ENCODE results near the gene RYR2.

GRCh38 chr1:237211031-237211430 lies 169.0 kb downstream of the RYR2 start:
- no peak for TF ChIP-seq TARDBP (IDR thresholded peaks at IDR 0.05)
- TF ChIP-seq SP1 (IDR thresholded peaks at IDR 0.05): no peak
- TF ChIP-seq ARNT (IDR thresholded peaks at IDR 0.05): no peak
- TF ChIP-seq SUZ12 (IDR thresholded peaks at IDR 0.05): no peak
- no peak for TF ChIP-seq L3MBTL2 (conservative IDR thresholded peaks at IDR 0.05)
- no peak for TF ChIP-seq BHLHE40 (IDR thresholded peaks at IDR 0.05; ENCODE audit: borderline replicate concordance)
- no peak for TF ChIP-seq ZNF384 (IDR thresholded peaks at IDR 0.05)
- TF ChIP-seq FOXK2 (IDR thresholded peaks at IDR 0.05): no peak
- TF ChIP-seq ELF4 (IDR thresholded peaks at IDR 0.05): no peak
- TF ChIP-seq FOXM1 (IDR thresholded peaks at IDR 0.05; ENCODE audit: borderline replicate concordance): no peak

All from HEK293T (cell line).